Germinal center (tissue), 1 donor: ENCODE results near the gene ODAD3.
"Not testable (repeated sequence)": the region's sequence is repeated elsewhere in the genome, so short reads cannot be mapped to it uniquely, and the experiment has no call there.

Source experiments
- DNase-seq: peaks from one replicate; pipeline ENCODE4 v3.0.0; 2012; ENCODE audit warnings: mixed read lengths, low spot score

Gene ODAD3

GRCh38 chr19:11405846-11406643 is 28.9 kb downstream of the ODAD3 start:
- DNase-seq: peak; percentile 39

DNA sequence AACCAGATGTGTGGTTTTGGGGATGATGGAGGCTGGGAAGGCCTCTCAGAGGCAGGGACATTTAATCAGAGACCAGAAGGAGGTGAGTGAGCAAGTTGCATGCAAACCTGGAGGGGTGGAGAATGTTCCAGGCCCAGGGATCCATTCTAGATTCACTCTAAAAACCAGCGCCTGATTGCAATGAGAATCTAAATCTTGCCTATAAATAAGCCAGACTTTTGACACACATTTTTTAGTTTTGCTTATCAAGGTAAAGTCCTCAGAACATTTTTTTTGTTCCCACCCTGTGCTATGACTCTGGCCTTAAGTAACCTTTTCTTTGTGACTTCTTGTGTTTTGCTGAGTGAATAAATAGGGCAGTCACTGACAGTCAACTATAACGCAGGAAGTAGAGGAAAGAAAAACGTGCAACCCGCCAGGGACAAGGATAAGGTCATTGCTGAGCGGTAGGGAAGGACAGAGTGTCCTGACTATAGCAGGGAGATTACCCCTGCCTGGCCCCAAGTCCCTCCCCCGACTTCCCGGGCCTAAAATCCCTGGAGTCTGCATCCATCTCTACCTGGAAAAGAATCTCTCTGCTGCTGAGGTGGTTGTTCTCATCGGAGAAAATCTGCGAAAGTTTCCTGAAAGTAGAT is 30.2 kb downstream of the ODAD3 start:
- DNase-seq: no peak

DNA sequence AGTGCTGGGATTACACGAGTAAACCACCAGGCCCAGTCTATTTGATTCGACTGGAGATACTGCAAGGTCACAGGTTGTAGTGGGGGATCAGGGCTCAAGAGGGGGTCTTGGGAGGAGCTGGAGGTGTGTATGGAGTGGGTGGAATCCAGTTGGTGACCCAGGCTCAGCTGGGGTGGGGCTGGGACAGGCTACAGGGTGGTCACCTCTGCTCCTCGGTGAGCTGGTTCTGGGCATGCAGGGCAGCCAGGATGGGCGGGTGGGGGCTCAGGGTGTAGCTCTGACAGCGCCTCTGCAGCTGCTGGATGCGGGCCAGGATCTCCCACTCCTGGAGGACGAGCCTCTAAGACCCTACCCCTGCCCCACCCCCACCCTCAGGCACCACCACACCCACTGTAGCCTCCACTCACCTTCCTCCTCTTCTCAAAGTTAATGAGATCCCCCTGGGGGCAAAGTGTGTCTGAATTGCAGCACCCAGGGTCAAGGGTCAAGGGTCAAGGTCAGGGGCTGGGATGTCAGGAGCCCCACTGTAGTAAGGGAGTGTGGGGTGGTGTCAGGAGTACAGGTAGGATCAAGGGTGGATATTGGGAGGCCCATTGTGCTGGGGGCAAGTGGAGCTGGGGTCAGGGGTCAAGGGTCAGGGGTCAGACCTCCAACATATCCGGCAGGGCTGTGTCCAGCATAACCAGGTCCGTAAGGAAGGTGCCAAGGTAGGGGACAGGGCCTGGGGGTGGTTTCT is 32.9 kb downstream of the ODAD3 start:
- DNase-seq: no peak

DNA sequence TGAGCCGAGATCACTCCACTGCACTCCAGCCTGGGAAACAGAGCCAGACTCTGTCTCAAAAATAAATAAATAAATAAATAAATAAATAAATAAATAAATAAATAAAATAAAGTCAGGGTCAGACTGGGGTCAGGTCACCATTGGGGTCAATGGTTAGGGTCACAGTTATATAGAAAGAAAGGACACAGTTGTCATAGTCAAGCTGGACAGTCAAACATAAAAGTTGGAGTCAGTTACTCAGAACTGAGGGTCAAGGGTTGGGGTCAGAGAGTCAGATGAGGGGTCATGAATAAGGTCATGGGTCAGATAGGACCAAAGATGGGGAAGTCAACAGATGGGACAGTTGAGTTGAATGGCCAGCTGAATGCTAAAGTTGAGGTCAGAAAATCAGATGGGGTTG is 34.1 kb downstream of the ODAD3 start:
- DNase-seq: no peak

DNA sequence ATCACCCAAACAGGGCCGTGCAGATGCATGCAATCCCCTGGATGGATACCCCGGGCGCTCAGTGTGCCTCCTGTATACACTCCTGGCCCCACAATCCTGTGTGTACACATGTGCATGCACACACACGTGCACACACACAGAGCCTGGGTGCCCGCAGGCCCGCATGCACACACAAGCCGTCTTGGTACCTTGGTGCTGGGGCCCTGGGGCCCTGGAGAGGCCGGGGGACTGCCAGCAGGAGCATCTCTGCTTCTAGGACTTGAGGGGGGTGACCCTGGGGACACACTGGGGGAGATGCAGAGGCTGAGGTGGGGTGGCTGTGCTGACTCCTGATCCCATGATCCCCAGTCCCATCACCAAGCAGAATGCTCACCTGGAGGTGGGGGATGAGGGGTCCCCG is 35.3 kb downstream of the ODAD3 start:
- DNase-seq: no peak

GRCh38 chr19:11397089-11397610 is 37.8 kb downstream of the ODAD3 start:
- no peak for DNase-seq

DNA sequence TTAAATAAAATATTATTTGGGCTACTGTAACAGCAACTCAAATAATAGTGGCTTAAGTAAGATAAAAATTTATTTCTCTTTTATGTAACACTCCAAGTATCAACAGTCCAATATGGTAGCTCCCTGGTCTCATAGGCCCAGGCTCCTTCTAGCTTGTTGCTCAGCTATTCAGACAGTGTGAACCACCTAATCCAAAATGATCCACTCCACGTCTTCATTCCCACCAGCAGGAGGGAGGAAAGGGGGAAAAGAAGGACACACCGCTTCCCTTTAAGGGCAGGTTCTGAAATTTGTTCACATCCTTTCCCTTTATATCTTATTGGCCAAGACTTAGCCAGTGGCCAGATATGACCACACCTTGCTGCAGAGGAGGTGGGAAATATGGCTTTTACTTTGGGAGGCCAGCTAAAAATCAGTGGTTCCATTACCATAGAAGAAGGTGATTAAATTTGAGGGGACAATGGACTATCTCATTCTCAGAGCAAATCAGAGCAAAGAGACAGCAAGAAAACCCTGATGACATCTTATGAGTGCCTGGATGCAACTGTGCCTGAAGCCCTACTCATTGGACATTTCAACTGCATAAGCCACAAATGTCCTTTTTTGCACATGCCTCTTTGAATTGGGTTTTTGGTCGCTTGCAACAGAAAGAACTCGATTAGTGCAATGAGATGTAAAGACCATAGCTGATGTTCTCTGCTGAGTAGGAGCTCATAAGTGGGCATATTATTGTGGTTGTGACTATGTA is 43.8 kb downstream of the ODAD3 start:
- DNase-seq: no peak

- no peak for DNase-seq
Observed at GRCh38 chr19:11390359-11390758, 44.6 kb downstream of the ODAD3 start.

GRCh38 chr19:11387162-11388034 is 47.5 kb downstream of the ODAD3 start:
- peak; percentile 45 for DNase-seq

DNA sequence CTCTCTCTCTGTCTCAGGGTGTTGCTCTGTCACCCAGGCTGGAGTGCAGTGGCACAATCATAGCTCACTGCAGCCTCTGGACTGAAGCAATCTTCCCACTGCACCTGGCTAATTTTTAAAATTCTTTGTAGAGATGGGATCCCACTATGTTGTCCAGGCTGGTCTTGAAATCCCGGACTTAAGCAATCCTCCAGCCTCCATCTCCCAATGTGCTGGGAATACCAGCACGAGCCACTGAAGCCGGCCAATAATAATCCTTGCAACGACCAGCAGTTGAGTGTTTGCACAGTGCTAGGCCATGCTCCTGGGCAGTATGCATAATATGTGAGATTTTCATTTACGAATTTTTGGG is 50.2 kb downstream of the ODAD3 start:
- no peak for DNase-seq

DNA sequence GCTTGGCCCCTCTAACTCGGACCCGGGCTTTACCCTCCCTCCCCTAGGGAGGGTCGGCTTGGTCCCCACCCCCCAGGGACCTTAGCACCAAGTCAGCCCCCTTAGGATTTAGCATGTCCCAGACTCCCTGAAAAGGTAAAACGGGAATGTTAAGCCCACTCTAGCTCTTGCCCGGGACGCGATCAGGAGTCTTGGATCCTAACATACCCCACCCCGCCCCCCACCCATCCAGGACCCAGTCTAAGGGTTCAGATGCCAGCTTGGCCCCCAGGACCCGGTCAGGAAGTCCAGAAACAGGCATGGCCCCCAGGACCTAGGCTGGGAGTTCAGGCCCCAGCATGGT is 51.2 kb downstream of the ODAD3 start:
- no peak for DNase-seq

GRCh38 chr19:11382898-11383705 is 51.8 kb downstream of the ODAD3 start:
- peak; percentile 68 for DNase-seq

- DNase-seq: peak; percentile 99
Observed at GRCh38 chr19:11380653-11381537, 54.0 kb downstream of the ODAD3 start.

- no peak for DNase-seq
Observed at GRCh38 chr19:11379857-11380350, 55.0 kb downstream of the ODAD3 start.

DNA sequence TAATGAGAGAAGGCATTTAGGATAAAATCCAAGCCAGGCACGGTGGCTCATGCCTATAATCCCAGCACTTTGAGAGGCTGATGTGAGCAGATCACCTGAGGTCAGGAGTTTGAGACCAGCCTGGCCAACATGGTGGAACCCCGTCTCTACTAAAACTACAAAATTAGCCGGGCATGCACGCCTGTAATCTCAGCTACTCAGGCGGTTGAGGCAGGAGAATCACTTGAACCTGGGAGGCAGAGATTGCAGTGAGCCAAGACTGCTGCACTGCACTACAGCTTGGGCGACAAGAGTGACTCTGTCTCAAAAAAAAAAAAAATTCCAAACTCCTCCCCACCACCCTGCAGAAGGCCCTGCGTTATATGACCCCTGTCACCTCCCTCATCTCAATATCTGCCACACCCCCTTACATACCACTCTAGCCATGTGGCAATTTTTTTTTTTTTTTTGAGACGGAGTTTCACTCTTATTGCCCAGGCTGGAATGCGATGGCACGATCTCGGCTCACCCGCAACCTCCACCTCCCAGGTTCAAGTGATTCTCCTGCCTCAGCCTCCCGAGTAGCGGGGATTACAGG is 55.6 kb downstream of the ODAD3 start:
- not testable (repeated sequence) for DNase-seq

DNA sequence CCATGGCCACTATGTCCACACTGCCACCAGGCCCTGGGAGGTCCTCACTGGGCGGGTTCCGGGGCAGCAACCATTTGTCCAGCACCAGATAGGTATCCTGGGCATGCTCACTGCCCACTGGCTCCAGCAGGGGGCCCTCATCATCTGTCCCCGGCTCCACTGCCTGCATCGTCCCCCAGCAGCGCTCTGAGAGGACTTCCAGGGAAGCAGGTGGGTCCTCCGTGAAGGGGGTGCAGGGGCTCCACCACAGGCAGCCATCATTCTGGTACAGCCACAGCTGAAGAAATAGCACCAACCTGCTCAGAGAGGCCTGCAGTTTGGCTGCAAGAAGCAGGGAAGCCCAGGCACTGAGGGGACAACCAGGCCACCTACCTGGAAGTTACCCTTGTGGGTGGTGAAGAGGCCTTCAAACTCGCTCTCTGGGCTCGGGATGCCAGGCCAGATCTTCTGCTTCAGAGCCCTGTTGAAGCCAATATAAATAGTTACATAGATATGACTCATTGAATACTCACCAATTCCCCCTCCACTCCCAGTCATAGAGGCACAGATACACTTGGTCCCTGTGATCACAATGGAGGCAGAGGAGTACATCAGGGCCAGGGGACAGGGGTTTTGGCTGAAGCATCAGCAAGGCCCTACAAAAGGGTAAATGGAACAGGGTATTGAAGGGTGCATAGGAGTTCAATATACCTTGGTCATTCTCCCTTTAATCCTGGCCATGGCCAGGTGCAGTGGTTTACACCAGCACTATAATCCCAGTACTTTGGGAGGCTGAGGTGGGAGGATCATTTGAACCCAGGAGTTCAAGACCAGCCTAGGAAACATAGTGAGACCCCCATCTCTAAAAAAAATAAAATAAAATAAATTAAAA is 56.4 kb downstream of the ODAD3 start:
- DNase-seq: no peak

DNA sequence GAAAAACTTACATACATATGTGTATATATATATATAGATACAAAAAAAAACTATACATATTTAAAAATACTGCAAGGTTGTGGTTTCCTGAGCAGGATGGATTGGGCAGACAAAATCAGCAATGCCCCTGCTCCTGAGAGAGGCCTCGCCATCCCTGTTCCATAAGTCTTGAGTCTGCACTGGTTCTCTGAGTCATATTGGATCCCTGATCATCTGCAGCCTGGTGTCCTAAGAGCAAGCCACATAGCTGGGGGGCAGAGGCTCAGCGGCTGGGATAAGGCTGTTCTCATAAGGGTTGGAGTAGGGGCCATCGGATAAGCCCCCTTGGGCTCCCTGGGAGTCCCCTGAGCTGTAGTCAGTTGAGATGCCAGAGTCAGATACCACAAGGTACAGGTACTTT is 57.2 kb downstream of the ODAD3 start:
- DNase-seq: no peak

- no peak for DNase-seq
Observed at GRCh38 chr19:11377237-11377636, 57.7 kb downstream of the ODAD3 start.
